Measurements from ENCODE around the gene CCDC188.

- no peak for TF ChIP-seq TP53 (CRISPR knock-in tag; IDR thresholded peaks at IDR 0.05)
- TF ChIP-seq CTCF (IDR thresholded peaks at IDR 0.05) = no peak
- no peak for TF ChIP-seq ZBTB21 (CRISPR knock-in tag; IDR thresholded peaks at IDR 0.05; ENCODE audit: borderline replicate concordance)
- no peak for TF ChIP-seq MAX (CRISPR knock-in tag; IDR thresholded peaks at IDR 0.05)
- no peak for TF ChIP-seq ETV6 (CRISPR knock-in tag; IDR thresholded peaks at IDR 0.05)
- TF ChIP-seq ESRRA (CRISPR knock-in tag; IDR thresholded peaks at IDR 0.05; ENCODE audit: borderline replicate concordance) = no peak
- TF ChIP-seq ARID4B (CRISPR knock-in tag; IDR thresholded peaks at IDR 0.05; ENCODE audit: borderline replicate concordance) = no peak
These were observed 4.6 kb upstream of the CCDC188 start for GRCh38 chr22:20155330-20156041.

All from WTC11 (cell line).